SK-N-SH (cell line): ENCODE measurements around the gene BTBD6. TPM values are rescaled to one million over a fixed set of nuclear protein-coding genes. Genes with fewer than 3 reads are reported as not detected.

ENCODE experiments used
- CTCF ChIA-PET: fragments of 300-600, 350-600 bp; formaldehyde crosslinking; extraction: SDS; loops from one replicate; lab custom pipeline; 2021; lab: Yijun Ruan, JAX
- POLR2A ChIA-PET: fragments of 350-600 bp; sonication (Branson Sonifier 250); formaldehyde crosslinking; extraction: SDS; loops from one replicate; lab custom pipeline; 2020; ENCODE audit warnings: antibody characterized with exemption, inconsistent platforms; lab: Yijun Ruan, JAX
- DNase-seq: peaks from one replicate; pipeline ENCODE4 v3.0.0; 2012
- H2AFZ ChIP-seq: fragments of 200-600 bp; sonication (generic); 2 replicates; pipeline ENCODE4 v1.8.1; 2016; ENCODE audit warnings: antibody characterized with exemption, mild to moderate bottlenecking, low read depth
- H3F3A ChIP-seq: fragments of 200-600 bp; sonication (generic); replicated peaks from 2 replicates; pipeline ENCODE3; 2016; ENCODE audit warnings: antibody characterized with exemption, mild to moderate bottlenecking; ENCODE audit not compliant: insufficient read depth
- H3K27ac ChIP-seq, 2 experiments: fragments of 200-500 bp in 1 of 2; fragments of 200-600 bp in 1 of 2; sonication (Bioruptor generic) in 1 of 2; sonication (generic), shearing (Covaris generic) in 1 of 2; 2 replicates each; pipeline versions ENCODE4 v1.5.1 to v1.6.1; 2014 to 2016; ENCODE audit warnings: low read depth in 2 of 2, inconsistent platforms in 1 of 2, low read length in 1 of 2, mild to moderate bottlenecking in 1 of 2, mixed read lengths in 1 of 2
- H3K27me3 ChIP-seq: fragments of 200-600 bp; sonication (generic), shearing (Covaris generic); 2 replicates; pipeline ENCODE4 v1.6.1; 2016; ENCODE audit warnings: mixed run types; ENCODE audit not compliant: insufficient read depth
- H3K36me3 ChIP-seq, 2 experiments: fragments of 200-500 bp in 1 of 2; fragments of 200-600 bp in 1 of 2; sonication (Bioruptor generic) in 1 of 2; sonication (generic) in 1 of 2; replicated peaks in 1 of 2; 2 replicates each; pipeline versions ENCODE3 to v1.5.1; 2014 to 2016; ENCODE audit warnings: low read length in 1 of 2, mild to moderate bottlenecking in 1 of 2; ENCODE audit not compliant: insufficient read depth in 2 of 2, control insufficient read depth in 1 of 2
- H3K4me1 ChIP-seq, 2 experiments: fragments of 200-500 bp in 1 of 2; fragments of 200-600 bp in 1 of 2; sonication (Bioruptor generic) in 1 of 2; sonication (generic), shearing (Covaris generic) in 1 of 2; 2 replicates each; pipeline versions ENCODE4 v1.5.1 to v1.6.1; 2014 to 2016; ENCODE audit warnings: low read depth in 1 of 2, low read length in 1 of 2, mixed run types in 1 of 2; ENCODE audit not compliant: insufficient read depth in 2 of 2, control insufficient read depth in 1 of 2
- H3K4me2 ChIP-seq: fragments of 200-600 bp; sonication (generic), shearing (Covaris generic); 2 replicates; pipeline ENCODE4 v1.6.1; 2017; ENCODE audit warnings: mixed run types
- H3K4me3 ChIP-seq, 2 experiments: fragments of 200-500 bp in 1 of 2; fragments of 200-600 bp in 1 of 2; sonication (Bioruptor generic) in 1 of 2; sonication (generic), shearing (Covaris generic) in 1 of 2; 2 replicates each; pipeline versions ENCODE4 v1.5.1 to v1.8.1; 2014 to 2016; ENCODE audit warnings: low read depth in 2 of 2, inconsistent platforms in 1 of 2, low read length in 1 of 2, mild to moderate bottlenecking in 1 of 2, mixed read lengths in 1 of 2, moderate library complexity in 1 of 2
- H3K79me2 ChIP-seq: fragments of 200-600 bp; sonication (generic); 2 replicates; pipeline ENCODE4 v1.8.1; 2017; ENCODE audit warnings: mild to moderate bottlenecking; ENCODE audit not compliant: insufficient read depth
- H3K9ac ChIP-seq: fragments of 200-600 bp; sonication (generic); 2 replicates; pipeline ENCODE4 v1.6.1; 2017; ENCODE audit warnings: mixed run types
- H3K9me2 ChIP-seq: fragments of 200-600 bp; sonication (generic); 2 replicates; pipeline ENCODE4 v1.6.1; 2017; ENCODE audit warnings: mixed run types
- H3K9me3 ChIP-seq: fragments of 200-600 bp; sonication (generic); 2 replicates; pipeline ENCODE4 v1.6.1; 2017; ENCODE audit warnings: mixed run types, mild to moderate bottlenecking, moderate library complexity
- H4K20me1 ChIP-seq: fragments of 200-600 bp; sonication (generic); 2 replicates; pipeline ENCODE4 v1.6.1; 2017; ENCODE audit warnings: mild to moderate bottlenecking, mixed run types; ENCODE audit not compliant: insufficient read depth
- CHD2 ChIP-seq: fragments of 150-350 bp; IDR thresholded peaks from 2 replicates; pipeline ENCODE4 v1.6.1; 2018; ENCODE audit warnings: low read length; ENCODE audit not compliant: partially characterized antibody
- ELF1 ChIP-seq: IDR thresholded peaks from 2 replicates; pipeline ENCODE4 v1.4.0; 2012
- FOXJ3 ChIP-seq: sonication (generic); formaldehyde crosslinking; IDR thresholded peaks from 2 replicates; pipeline ENCODE4 v1.5.1; 2020; ENCODE audit warnings: mild to moderate bottlenecking, missing genetic modification reagents
- GATA2 ChIP-seq: sonication (generic); formaldehyde crosslinking; IDR thresholded peaks from 2 replicates; pipeline ENCODE4 v1.5.0; 2020; ENCODE audit warnings: mild to moderate bottlenecking, missing genetic modification reagents
- MEF2A ChIP-seq: IDR thresholded peaks from 2 replicates; pipeline ENCODE4 v1.4.0; 2012; ENCODE audit warnings: low read depth, borderline replicate concordance
- MXI1 ChIP-seq: IDR thresholded peaks from 2 replicates; pipeline ENCODE4 v1.6.1; 2012; ENCODE audit warnings: mild to moderate bottlenecking, low read depth, low read length, improper control_type of control experiment
- NRF1 ChIP-seq: IDR thresholded peaks from 2 replicates; pipeline ENCODE4 v1.6.1; 2012; ENCODE audit warnings: low read depth, mild to moderate bottlenecking, low read length
- RFX5 ChIP-seq: IDR thresholded peaks from 2 replicates; pipeline ENCODE4 v1.6.1; 2012; ENCODE audit warnings: mild to moderate bottlenecking, improper control_type of control experiment, low read length
- RXRA ChIP-seq: IDR thresholded peaks from 2 replicates; pipeline ENCODE4 v1.4.0; 2012; ENCODE audit warnings: low read depth, mild to moderate bottlenecking, borderline replicate concordance
- SIN3A ChIP-seq: IDR thresholded peaks from 2 replicates; pipeline ENCODE4 v1.6.1; 2012; ENCODE audit warnings: low read depth, mild to moderate bottlenecking, low read length, moderate library complexity, borderline replicate concordance
- SMC3 ChIP-seq: IDR thresholded peaks from 2 replicates; pipeline ENCODE4 v1.6.1; 2012; ENCODE audit warnings: low read depth, low read length, improper control_type of control experiment
- TAF1 ChIP-seq: IDR thresholded peaks from 2 replicates; pipeline ENCODE4 v1.6.1; 2012; ENCODE audit warnings: low read depth, mild to moderate bottlenecking, low read length, moderate library complexity, borderline replicate concordance
- WGBS: methylation state at CpG from one replicate; pipeline ENCODE4 v1.1.6; 2017; ENCODE audit warnings: low lambda C conversion rate; 5-methylcytosine and 5-hydroxymethylcytosine counted together
- polyA plus RNA-seq, 3 experiments: library from polyadenylated mRNA; depleted of rRNA; stranded (reverse); fragments of >200 nt; gene quantifications; 2 replicates each; pipeline ENCODE4 v1.2.3, GENCODE V29; 2012
- TF ChIP-seq, protein P1 (sequence below): fragments of 200-600 bp; sonication (generic); IDR thresholded peaks from 2 replicates; pipeline ENCODE4 v1.6.1; 2017; ENCODE audit warnings: antibody characterized with exemption, mild to moderate bottlenecking, moderate library complexity
- TF ChIP-seq, protein P2 (sequence below): IDR thresholded peaks from 2 replicates; pipeline ENCODE4 v1.6.1; 2012; ENCODE audit warnings: mild to moderate bottlenecking, low read depth, low read length, moderate library complexity

BTBD6 gene
- polyA plus RNA-seq, 1 of the 3 experiments (the other 2 are of a cell fraction), result 20.9 TPM

- Histone ChIP-seq H3K36me3 (peaks cover 14 to 34% of the 10 kb centered on the region in 2 experiments), H3K27ac (peak overlapping the region; percentile 14 to 60; a peak in 3 of 4 replicates), H3K4me1 (peaks cover 8 to 11% of the 10 kb centered on the region in 2 experiments; a peak in 2 of 4 replicates), H2AFZ (peak overlapping the region; percentile 39; the same call in 1 of the 2 replicates), H3K79me2 (peaks cover 45% of the 10 kb centered on the region), H4K20me1 (0 out of 2 replicates have a peak, but pooled peaks cover 7% of the 10 kb centered on the region), H3K9me2 (no peaks in the 10 kb centered on the region), H3K27me3 (no peaks in the 10 kb centered on the region), H3K9ac (peak overlapping the region; percentile 29; the same call in 1 of the 2 replicates), H3K4me2 (peak overlapping the region; percentile 95), H3K4me3 (peak overlapping the region; percentile 54 to 57), H3K9me3 (no peaks in the 10 kb centered on the region), H3F3A (peaks cover 3% of the 10 kb centered on the region)
- ChIA-PET POLR2A (interaction anchor here (1.0 to 1.3 kb wide), 5 partner anchors 27 to 153 kb away, joined by 3 to 6 read pairs (median 4); partner anchors contain the start of gene PACS2), CTCF (interaction anchor here (0.6 to 1.4 kb wide), 11 partner anchors 11 to 50 kb away, joined by 3 to 7 read pairs (median 3); no protein-coding TSS in a partner anchor)
- TF ChIP-seq SIN3A (no peak), TAF1 (no peak), NRF1 (no peak; the same call in 1 of the 2 replicates), RXRA (no peak), RFX5 (no peak), ELF1 (no peak), CHD2 (no peak), SMC3 (no peak), GATA2 (no peak), MEF2A (no peak), MXI1 (no peak; the same call in 1 of the 2 replicates), FOXJ3 (CRISPR knock-in tag) (no peak)
- TF ChIP-seq, protein P1, sequence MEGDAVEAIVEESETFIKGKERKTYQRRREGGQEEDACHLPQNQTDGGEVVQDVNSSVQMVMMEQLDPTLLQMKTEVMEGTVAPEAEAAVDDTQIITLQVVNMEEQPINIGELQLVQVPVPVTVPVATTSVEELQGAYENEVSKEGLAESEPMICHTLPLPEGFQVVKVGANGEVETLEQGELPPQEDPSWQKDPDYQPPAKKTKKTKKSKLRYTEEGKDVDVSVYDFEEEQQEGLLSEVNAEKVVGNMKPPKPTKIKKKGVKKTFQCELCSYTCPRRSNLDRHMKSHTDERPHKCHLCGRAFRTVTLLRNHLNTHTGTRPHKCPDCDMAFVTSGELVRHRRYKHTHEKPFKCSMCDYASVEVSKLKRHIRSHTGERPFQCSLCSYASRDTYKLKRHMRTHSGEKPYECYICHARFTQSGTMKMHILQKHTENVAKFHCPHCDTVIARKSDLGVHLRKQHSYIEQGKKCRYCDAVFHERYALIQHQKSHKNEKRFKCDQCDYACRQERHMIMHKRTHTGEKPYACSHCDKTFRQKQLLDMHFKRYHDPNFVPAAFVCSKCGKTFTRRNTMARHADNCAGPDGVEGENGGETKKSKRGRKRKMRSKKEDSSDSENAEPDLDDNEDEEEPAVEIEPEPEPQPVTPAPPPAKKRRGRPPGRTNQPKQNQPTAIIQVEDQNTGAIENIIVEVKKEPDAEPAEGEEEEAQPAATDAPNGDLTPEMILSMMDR, result no peak
- TF ChIP-seq, protein P2, sequence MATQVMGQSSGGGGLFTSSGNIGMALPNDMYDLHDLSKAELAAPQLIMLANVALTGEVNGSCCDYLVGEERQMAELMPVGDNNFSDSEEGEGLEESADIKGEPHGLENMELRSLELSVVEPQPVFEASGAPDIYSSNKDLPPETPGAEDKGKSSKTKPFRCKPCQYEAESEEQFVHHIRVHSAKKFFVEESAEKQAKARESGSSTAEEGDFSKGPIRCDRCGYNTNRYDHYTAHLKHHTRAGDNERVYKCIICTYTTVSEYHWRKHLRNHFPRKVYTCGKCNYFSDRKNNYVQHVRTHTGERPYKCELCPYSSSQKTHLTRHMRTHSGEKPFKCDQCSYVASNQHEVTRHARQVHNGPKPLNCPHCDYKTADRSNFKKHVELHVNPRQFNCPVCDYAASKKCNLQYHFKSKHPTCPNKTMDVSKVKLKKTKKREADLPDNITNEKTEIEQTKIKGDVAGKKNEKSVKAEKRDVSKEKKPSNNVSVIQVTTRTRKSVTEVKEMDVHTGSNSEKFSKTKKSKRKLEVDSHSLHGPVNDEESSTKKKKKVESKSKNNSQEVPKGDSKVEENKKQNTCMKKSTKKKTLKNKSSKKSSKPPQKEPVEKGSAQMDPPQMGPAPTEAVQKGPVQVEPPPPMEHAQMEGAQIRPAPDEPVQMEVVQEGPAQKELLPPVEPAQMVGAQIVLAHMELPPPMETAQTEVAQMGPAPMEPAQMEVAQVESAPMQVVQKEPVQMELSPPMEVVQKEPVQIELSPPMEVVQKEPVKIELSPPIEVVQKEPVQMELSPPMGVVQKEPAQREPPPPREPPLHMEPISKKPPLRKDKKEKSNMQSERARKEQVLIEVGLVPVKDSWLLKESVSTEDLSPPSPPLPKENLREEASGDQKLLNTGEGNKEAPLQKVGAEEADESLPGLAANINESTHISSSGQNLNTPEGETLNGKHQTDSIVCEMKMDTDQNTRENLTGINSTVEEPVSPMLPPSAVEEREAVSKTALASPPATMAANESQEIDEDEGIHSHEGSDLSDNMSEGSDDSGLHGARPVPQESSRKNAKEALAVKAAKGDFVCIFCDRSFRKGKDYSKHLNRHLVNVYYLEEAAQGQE, result no peak
- DNase-seq, result no peak
- 74% methylated on average over 18 of the region's 42 CpGs for WGBS
Observed at GRCh38 chr14:105247715-105248367, 492 bp upstream of the BTBD6 start.
